HG03442 (cell line): ENCODE results near the gene NOC4L.
A peak's percentile ranks its signal among the peaks of the same experiment; 100 is the strongest.
"Not testable (repeated sequence)": the region's sequence is repeated elsewhere in the genome, so short reads cannot be mapped to it uniquely, and the experiment has no call there.

Source experiments
- ATAC-seq: cut with Tn5 transposase; IDR thresholded peaks from one replicate; pipeline ENCODE4 v1.9.1; 2021; ENCODE audit warnings: mild to moderate bottlenecking, moderate library complexity; ENCODE audit not compliant: unreplicated experiment

The NOC4L gene

DNA sequence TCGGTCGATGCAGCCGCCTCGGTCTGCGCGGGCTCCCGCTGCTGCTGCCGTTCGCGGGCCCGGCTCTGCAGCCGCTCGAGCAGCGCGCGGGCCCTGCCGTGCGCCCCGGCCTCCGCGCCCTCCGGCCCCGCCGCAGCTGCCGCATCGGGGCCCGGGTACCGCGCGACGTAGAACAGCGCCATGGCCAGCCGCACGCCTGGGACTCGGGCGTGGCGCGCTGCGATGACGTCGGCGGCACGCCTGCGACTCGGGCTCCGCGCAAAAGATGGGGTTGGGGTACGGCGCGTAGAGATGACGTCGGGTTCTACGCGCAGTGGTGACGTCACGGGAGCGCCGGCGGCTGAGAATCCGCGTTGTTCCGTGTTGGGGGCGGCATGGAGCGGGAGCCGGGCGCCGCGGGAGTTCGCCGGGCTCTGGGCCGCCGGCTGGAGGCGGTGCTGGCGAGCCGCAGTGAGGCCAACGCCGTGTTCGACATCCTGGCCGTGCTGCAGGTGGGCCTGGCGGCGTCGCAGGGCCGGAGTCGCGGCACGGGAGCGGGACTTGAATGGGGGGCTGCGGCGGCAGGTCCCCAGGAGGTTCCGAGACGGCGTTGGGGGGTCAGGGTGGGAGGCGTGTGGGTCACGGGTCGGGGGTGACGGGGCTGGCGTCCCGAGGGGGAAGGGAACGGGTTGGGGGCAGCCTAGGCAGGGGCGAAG is at the start of gene NOC4L, which contains the start of gene DDX51:
Gene NOC4L, plus strand, starts transcription at position 343 of the 695 bp plus-strand sequence. Its CDS starts 32 bp downstream, at position 375.
Gene DDX51, minus strand, starts transcription at position 205 of the 695 bp plus-strand sequence. Its CDS starts 23 bp downstream, at position 182.
- peak; percentile 76 for ATAC-seq

DNA sequence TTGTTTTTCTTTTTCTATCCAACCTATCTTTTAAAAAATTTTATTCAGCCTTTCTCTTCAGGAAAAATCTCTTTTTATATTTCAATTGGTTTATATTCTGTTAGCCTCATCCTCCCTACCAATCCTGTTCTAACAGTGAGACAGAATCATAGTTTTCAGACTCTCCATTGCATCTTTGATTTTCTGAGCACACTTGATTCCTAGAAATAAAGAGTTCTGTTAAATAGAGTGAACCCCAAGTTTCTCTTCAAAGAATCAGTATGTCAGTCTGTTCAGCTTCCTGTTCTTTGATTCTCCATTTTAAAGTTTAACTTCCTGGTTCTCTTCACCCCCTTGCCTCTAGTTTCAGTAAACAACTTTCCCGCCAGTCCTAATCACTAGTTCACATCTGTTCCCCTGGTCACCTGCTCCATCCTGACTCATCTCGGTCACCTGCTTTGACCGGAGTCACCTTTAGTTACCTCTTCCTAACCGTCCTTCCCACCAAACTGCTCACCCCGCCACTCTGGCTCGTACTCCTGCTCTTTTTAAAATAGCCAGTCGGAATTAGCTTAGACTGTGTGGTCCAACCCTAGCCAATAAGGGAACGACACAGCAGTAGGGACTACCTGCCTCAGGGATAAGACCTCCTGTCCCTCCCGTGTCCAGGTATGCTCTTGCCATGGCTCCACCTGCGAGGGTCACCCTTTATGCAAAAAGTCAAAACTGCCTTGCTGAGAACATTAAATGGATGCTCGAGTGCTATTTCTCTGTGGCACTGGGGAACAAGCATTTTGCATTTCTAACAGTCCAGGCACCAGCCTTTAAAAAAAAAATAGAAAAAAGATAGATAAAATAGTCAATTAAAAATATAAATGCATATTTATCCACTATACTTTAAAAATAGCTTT is 48.5 kb upstream of the NOC4L start:
- ATAC-seq = no peak

DNA sequence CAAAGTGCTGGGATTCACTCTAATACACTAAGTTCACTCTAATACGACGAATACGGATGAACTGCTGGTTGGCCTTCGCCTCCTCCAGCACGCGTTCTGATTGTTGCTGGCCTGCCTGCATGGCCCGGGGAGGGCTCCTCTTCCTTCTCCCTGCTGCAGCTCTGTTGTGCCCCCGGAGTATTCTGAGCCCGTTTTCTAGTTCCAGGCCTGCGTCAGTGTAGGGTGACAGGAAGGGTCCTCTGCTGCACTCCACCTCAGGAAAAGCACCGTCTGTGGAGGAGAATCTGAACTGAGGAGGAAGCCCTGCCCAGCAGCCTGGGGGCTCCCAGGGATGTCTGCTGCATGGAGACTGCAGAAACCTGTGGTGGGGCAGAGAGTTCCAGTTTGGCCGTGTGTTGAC is 44.5 kb upstream of the NOC4L start:
- no peak for ATAC-seq

DNA sequence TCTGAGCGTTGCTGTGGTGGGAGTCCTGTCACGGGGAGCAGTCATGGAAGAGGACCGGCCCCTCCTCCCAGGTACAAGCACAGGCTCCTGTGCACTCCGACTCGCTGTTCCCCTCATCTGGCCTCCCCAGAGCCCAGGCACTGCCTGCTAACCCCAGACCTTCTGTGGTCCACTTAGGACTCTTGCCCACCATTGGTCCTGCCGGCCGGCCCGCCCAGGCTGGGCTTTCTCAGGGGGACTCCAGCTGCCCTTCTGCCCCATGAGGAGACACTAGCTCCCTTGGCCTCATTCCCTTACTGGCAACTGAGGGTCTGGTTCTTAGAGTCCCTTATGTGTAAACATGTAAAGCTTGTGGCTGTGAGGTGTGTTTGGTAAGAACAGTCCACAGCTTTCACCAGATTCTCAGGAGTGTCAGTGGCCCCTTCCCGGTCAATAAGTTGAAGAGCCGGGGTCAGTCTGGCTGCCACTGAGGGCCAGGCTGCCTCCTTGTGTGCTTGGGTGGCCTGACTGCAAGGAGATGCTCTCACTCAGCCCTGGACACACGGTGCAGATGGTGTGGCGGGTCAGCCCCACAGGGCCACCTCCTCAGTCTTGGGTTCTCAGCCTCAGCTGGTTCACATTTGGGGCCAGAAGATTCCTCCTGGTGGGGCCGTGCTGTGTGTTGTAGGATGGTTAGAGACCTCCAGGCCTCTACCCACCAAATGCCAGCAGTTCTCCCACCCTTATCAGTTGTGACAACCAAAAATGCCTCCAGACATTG is 43.8 kb upstream of the NOC4L start:
- ATAC-seq = no peak

DNA sequence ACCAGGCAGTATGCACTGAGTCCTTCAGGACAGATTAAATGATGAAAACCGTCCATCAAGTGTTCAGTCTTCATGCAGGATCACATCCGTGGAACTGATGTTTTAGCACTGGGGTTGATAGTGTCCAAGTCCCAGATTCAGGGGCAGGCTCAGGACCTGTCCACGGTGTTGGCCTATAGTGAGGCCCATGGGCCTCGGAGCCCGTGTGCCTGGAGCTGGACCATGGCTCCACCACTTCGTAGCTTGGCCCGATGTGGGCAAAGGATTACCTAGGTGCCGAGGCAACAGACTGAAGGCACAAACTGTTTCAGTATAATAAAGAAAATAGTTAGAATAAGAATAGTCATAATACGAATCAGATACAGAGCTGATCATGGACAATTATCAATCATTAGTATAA is 42.0 kb upstream of the NOC4L start:
- no peak for ATAC-seq

DNA sequence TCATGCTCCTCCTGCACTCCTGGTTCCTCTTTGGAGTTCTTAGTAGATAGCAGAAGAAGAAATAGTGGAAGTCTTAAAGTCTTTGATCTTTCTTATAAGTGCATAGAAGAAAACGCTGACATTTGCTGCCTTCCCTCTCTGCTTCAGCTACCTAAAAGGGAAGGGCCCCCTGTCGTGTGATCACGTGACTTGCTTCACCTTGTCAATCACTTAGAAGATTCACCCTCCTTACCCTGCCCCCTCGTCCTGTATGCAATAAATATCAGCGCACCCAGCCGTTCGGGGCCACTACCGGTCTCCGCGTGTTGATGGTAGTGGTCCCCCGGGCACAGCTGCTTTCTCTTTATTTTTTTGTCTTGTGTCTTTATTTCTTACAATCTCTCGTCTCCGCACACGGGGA is 41.2 kb upstream of the NOC4L start:
- not testable (repeated sequence) for ATAC-seq

DNA sequence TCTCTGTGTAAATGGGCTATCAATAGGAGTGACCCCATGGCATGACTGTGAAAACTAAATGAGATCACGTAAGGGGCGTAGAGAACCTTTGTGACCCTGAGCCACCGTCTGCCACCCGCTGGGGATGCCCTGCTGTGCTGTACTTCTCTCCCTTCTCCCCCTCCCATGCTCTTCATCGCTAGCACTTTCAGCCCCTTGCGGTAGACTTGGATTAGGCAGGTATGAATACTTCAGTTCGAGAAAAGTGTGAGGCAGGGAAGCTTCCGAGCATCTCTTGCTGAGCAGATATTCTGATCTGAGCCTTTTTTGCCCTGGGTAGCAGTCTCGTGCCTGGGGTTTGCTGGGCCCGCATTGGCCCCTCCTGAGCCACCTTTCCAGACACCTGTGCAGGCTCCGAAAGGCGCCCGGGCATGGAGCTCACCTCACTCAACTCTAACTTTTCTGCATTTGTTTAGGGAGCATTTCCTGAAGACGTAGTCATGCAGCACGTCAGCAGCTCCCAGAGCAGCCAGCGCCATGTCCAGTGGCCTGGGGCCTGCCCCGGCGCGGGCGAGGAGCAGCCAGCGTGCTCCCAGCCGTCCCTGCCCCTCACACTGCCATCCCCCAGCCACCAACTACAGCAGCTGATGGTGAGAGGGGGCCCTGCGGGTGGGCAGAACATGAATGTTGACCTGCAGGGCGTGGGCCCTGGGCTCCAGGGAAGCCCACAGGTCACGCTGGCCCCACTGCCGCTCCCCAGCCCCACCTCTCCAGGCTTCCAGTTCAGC is 40.5 kb upstream of the NOC4L start:
- no peak for ATAC-seq

DNA sequence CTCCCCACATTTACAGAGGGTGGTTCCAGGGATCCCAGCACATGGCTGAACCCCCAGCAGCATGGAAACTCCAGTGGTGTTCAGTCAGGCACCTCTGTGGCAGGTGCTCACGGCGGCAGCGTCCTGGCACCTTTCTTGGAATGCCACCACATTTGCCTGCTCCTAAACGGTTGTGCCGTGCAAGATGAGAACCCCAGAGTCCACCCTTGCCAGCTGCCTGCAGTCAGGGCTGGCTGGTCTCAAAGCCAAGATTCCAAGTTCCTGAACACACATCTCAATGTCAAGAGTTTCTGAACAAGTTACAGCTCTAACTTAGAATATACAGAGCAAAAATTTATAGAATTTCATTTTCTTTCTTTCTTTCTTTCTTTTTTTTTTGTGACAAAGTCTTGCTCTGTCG is 38.8 kb upstream of the NOC4L start:
- ATAC-seq = no peak

DNA sequence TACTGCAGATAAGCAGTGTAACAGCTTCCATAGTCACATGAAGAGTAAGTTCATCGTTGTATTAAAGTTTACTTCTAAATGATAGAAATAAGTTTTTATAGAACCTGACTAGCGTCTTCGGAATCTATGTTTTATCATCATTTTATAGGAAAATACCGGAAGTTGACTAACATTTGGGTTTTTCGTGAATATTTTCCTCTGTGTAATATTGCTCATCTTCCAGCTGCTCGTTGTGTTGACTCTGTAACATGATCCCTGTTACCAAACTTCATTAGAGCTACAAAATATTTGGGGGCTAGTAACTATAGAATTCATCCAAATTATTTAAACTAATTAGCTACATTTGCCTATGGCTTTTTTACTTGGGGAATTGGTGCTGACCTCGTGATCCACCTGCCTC is 37.3 kb upstream of the NOC4L start:
- ATAC-seq = no peak

DNA sequence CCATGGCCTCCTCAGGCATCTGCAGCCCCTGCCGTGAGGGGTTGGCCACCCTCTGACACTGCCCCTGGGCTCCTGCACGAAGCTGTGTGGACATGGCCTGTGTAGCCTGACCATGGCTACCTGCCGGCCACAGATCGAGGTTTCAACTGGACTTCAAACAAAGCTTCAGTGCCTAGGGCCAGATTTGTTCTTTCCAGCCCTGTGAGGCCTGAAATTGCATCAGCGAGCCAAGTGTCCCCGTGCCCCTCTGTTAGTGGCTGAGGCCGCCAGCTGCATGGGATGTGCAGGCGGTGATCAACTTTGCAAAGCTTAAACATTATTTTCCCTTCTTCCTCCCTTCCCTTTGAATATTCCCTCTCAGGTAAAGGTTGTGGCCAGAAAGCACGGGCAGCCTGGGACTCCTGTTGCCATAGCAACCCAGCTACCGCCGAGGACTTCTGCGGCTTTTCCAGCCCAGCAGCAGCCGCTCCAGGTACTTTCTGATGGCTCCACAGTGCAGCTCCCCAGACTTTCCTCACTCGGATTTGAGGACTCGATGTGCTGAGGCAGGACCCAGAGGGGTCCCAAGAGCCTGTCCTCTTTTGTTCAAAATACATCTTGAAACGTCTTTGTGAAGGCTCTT is 35.9 kb upstream of the NOC4L start:
- no peak for ATAC-seq

DNA sequence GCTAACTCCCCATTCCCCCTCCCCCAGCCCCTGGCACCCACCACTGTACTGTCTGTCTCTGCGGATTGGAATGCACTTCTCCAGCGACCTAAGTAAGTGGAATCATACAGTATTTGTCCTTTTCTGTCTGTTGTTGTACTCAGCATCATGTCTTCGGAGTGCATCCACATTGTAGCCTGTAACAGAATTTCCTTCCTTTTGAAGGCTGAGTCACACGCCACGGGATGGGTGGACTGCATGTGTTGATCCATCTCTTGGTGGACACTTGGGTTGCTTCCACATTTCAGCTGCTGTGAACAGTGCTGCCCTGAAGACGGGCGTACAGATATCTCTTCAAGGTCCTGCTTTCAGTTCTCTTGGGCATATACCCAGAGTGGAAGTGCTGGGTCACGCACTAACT is 34.5 kb upstream of the NOC4L start:
- ATAC-seq = no peak

DNA sequence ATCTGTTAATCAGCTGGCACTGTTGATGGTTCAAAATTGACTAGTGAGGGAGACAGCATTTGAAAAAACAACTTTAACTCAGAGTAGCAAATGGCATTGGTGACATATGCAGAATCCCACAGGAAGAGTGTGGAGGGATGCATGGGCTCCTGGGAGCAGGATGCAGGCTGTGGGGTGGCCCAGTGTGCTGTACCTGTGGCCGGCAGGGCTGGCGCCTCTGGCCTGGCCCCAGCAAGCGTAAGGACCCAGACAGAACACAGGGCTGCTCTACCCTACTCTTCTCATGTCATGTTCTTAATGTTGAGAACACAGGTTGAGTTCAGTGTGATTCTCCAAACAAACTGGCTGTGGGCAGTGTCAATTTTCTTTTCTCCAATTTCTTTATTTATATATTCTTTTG is 33.6 kb upstream of the NOC4L start:
- no peak for ATAC-seq

DNA sequence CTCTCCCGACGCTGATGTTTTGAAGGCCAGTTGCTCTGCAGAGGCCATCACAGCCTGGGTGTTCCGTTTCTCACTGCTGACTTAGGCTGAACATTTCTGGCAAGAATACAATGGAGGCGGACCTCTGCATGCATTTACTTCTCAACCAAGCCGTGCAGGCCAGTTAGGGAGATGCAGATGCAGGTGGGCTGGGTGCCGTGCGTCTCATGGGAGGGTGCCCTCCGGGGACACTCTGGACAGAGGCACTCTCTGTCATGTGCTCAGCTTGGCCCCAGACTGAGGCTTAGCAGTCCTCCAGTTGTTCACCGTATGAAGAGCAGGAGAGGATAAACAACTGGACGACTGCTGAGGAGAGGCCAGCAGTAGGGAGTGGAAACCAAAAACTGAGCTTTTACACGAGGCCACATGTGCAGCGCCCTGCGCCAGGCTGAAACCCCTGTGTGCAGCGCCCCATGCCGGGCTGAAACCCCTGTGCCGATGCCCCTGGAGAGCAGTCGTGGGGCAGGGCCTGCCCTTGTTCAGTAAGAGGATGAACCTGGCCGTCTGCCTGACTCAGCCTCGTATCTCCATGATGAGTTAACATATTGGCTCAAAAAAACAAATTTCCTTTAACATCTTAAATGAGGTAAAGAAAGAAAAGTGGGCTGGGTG is 32.5 kb upstream of the NOC4L start:
- ATAC-seq = no peak

DNA sequence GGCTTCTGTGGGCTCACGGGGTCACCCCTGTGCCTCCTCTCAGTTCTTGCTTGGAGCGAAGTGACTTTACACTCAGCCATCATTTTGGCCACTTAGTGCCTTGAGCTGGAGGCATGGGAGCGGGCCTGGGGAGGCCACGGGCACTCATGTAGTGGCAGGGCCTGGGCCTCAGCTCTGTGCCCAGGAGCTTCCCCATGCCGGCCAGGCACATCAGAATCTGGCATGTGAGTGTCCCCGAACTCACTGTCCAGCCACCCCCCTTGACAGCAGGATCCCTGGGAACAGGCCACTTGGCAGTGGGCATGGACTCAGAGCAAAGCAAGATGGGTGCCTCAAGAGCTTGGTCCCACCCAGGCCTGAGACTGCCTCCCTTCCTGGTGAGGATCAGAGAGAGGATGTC is 29.6 kb upstream of the NOC4L start:
- no peak for ATAC-seq

DNA sequence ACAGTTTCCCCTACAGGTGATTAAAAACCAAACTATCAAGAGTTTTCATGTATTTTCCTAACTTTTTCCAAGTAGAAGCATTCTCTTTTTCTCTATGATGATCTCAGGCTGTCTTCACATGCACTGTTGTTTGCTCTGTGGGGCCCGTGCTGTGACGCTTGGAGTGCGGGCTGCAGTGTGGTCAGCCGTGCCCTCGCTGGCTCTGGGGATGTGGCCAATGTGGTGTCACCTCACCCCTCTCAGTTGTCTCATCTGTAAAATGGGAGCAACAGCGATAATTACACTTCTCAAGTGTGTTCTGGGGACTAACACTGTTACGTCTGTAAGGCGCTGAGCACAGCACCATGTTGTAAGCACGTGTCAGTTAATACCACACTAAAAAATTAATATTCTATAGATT is 28.8 kb upstream of the NOC4L start:
- ATAC-seq = no peak

DNA sequence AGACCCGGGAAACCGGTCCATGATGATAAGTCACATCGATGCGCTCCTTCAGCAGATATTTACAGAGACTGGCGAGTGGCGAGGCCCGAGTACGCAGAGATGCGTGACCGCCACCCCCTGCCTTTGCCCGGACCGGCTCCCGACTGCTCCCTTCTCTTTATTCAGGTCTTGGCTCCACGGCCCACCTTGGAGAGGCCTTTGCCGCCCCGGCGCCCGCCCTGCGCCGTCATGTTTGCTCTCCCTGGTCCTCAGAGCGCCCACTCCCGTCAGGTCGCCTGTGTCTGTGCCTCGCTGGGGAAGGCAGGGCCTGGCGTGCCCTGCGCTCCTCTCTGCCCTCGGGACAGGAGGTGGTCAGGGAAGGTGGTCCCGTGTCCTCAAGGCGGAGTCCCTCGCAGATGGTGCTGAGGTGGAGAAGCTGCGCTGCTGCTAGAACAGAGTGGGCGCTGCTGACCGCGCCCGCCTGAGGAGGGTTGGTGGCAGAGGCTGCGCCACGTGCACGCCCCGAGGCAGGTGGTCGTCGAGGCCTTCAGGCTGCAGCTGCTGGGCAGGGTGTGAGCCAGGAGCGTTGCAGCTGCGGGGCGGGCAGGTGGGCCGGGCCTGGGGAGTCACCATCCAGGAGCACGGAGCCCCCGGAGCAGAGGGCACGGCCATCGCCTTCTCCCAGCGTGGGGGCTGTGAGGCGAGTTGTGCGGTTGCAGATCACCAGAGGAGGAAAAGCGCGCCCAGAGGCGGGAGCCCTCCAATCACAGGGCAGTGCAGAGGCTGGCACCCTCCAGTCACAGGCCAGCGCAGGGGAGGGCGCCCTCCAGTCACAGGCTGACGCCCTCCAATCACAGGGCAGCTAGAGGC is 27.3 kb upstream of the NOC4L start:
- ATAC-seq = no peak

DNA sequence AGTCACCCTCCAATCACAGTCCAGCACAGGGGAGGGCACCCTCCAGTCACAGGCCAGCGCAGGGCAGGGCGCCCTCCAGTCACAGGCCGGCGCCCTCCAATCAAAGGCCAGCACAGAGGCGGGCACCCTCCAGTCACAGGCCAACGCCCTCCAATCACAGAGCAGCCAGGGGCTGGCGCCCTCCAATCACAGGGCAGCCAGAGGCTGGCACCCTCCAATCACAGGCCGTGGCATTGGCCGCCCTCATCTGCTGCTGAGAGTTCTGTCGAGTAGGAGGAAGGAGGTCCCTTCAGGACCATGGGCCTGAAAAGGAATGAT is 26.7 kb upstream of the NOC4L start:
- no peak for ATAC-seq

DNA sequence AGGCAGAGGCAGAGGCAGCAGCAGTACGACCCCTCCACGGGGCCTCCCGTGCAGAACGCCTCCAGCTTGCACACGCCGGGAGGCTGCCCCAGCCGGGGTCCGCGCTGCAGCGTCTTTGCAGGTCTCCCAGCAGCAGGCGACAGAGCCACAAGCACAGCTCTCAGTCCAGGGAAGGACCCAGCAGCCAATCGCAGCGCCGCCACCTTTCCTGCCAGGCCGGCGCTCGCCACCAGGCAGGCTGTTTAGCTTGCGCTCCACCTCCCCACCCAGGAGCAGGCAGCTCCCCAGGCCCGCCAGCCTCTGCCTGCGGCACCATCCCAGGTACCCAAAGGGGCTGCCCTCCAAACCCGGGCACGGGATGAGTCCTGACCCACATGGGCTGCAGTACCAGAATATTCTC is 25.4 kb upstream of the NOC4L start:
- no peak for ATAC-seq

DNA sequence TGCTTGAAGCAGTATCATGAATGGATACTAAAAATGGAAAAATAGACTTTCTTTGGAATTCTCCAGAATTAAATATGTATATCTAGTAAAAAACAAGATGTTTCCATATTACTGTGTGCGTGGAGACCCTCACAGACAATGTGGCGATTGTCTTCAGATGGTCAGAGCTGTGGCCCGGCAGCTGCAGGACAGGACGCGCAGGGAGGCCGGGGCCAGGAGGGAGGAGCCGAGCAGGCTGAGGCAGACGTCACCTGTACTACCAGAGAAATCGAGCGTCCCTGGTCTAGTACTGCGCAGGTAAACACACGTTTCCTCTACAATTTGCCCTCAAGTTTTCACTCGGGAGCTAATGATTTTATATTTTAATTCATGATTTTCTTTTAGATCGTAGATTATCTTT is 23.0 kb upstream of the NOC4L start:
- no peak for ATAC-seq
